Transverse colon (tissue), 4 donors: ENCODE results near the gene FUOM.

Source experiments
- CTCF ChIP-seq, 5 experiments: fragments of 200-600 bp in 3 of 5; fragments of 450-650 bp in 2 of 5; sonication (generic) in 3 of 5; IDR thresholded peaks; 1 replicate in 2 of 5; 2 replicates in 3 of 5; pipeline ENCODE4 v1.5.1; 2016 to 2017; ENCODE audit warnings: antibody characterized with exemption in 5 of 5, inconsistent platforms in 3 of 5, mild to moderate bottlenecking in 2 of 5, moderate library complexity in 1 of 5
- POLR2A ChIP-seq: fragments of 450-650 bp; IDR thresholded peaks from one replicate; pipeline ENCODE4 v1.6.1; 2016; ENCODE audit warnings: antibody characterized with exemption, mild to moderate bottlenecking, moderate library complexity
- POLR2AphosphoS5 ChIP-seq, 3 donors: sonication (generic); formaldehyde crosslinking; IDR thresholded peaks; one replicate each; pipeline ENCODE4 v1.6.1; 2016; ENCODE audit warnings: antibody characterized with exemption in 3 of 3

GRCh38 chr10:133403784-133404183 is 46.0 kb upstream of the FUOM start:
- no peak for TF ChIP-seq CTCF (IDR thresholded peaks at IDR 0.05)
- TF ChIP-seq POLR2A: no peak
- TF ChIP-seq POLR2AphosphoS5 (IDR thresholded peaks at IDR 0.05): no peak
